Adrenal gland (tissue), 5 donors: ENCODE results near the gene CDC14B.

Experiments used
- CTCF ChIP-seq, 6 experiments: fragments of 450-650 bp in 4 of 6; fragments of 200-600 bp in 2 of 6; sonication (generic) in 1 of 6; IDR thresholded peaks; 1 replicate in 5 of 6; 2 replicates in 1 of 6; pipeline versions ENCODE4 v1.5.1 to v1.8.0; 2016 to 2021; ENCODE audit warnings: antibody characterized with exemption in 6 of 6, mild to moderate bottlenecking in 2 of 6, moderate library complexity in 1 of 6
- POLR2A ChIP-seq, 2 donors: fragments of 450-650 bp; IDR thresholded peaks; one replicate each; pipeline ENCODE4 v1.6.1; 2017; ENCODE audit warnings: antibody characterized with exemption in 2 of 2, mild to moderate bottlenecking in 2 of 2, moderate library complexity in 1 of 2
- donor health status: DM: no; HTN: no; CAD: no.

- TF ChIP-seq CTCF (IDR thresholded peaks at IDR 0.05) (no peak), POLR2A (IDR thresholded peaks at IDR 0.05) (no peak)
Observed at GRCh38 chr9:96524045-96524444, 95.6 kb downstream of the CDC14B start.
